Testis (tissue), 2 donors: ENCODE measurements around the gene ARIH2.

Experiments
- POLR2A ChIP-seq: fragments of 450-650 bp; IDR thresholded peaks from one replicate; pipeline ENCODE4 v1.6.1; 2017; ENCODE audit warnings: antibody characterized with exemption, mild to moderate bottlenecking, moderate library complexity
- TF ChIP-seq, protein P1 (sequence below), 3 experiments: fragments of 450-650 bp in 2 of 3; fragments of 200-600 bp in 1 of 3; sonication (generic) in 1 of 3; IDR thresholded peaks; one replicate each; pipeline ENCODE4 v1.5.1; 2016 to 2019; ENCODE audit warnings: antibody characterized with exemption in 3 of 3, mild to moderate bottlenecking in 2 of 3, moderate library complexity in 1 of 3

DNA sequence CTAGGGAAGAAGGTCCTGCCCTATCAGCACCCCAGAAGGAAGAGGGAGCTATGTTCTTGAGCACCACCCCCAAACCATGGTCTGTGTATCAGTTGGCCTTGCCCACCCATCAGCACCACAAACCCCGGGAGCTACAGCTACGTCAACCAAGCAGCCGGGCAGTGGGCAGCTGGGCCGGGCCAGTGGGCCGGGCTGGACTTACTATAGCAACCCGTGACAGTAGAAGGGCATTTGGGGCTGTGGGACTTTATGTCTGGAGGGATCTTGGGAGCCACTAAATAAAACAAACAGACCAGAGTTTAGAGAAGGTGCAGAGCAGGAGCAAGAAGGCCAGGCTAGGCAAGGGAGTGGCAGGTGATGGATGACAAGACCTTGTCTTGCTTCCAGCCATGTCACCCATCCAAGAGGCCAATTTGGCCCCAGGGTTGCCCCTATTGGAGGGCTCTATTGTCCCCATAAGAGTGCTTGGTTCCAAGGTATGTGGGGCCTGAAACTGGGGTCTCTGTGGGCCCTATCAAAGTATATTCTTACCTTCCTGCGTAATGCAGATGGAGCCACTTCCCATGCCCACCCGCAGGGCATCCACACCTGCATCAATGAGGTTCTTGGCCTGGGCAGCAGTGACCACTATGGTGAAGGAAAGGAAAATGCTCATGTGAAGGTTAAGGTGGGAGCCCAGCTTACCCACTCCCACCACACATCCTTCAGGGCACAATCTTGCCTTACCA, 107.3 kb downstream of the ARIH2 start:
- TF ChIP-seq, protein P1, sequence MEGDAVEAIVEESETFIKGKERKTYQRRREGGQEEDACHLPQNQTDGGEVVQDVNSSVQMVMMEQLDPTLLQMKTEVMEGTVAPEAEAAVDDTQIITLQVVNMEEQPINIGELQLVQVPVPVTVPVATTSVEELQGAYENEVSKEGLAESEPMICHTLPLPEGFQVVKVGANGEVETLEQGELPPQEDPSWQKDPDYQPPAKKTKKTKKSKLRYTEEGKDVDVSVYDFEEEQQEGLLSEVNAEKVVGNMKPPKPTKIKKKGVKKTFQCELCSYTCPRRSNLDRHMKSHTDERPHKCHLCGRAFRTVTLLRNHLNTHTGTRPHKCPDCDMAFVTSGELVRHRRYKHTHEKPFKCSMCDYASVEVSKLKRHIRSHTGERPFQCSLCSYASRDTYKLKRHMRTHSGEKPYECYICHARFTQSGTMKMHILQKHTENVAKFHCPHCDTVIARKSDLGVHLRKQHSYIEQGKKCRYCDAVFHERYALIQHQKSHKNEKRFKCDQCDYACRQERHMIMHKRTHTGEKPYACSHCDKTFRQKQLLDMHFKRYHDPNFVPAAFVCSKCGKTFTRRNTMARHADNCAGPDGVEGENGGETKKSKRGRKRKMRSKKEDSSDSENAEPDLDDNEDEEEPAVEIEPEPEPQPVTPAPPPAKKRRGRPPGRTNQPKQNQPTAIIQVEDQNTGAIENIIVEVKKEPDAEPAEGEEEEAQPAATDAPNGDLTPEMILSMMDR (IDR thresholded peaks at IDR 0.05), result no peak
- TF ChIP-seq POLR2A, result no peak
